KMS-11 (cell line): ENCODE measurements around the gene TMEM72.

Experiments
- H2AFZ ChIP-seq: fragments of 200-600 bp; sonication (generic); 2 replicates; pipeline ENCODE4 v1.6.1; 2016; ENCODE audit warnings: antibody characterized with exemption, mixed run types, low read depth
- H3K27ac ChIP-seq: fragments of 200-600 bp; sonication (generic); 2 replicates; pipeline ENCODE4 v1.6.1; 2016; ENCODE audit warnings: mild to moderate bottlenecking, mixed run types
- H3K27me3 ChIP-seq: fragments of 200-600 bp; sonication (generic); 2 replicates; pipeline ENCODE4 v1.6.1; 2017; ENCODE audit warnings: mild to moderate bottlenecking, low read depth, mixed run types, moderate library complexity; ENCODE audit not compliant: insufficient read depth
- H3K36me3 ChIP-seq: fragments of 200-600 bp; sonication (generic); 2 replicates; pipeline ENCODE4 v1.6.1; 2017; ENCODE audit warnings: mild to moderate bottlenecking, mixed run types; ENCODE audit not compliant: insufficient read depth
- H3K4me1 ChIP-seq: fragments of 200-600 bp; sonication (generic); 2 replicates; pipeline ENCODE4 v1.6.1; 2016; ENCODE audit warnings: mild to moderate bottlenecking, low read depth, mixed run types; ENCODE audit not compliant: poor library complexity, severe bottlenecking
- H3K4me2 ChIP-seq: fragments of 200-600 bp; sonication (generic); 2 replicates; pipeline ENCODE4 v1.7.0; 2016; ENCODE audit warnings: mild to moderate bottlenecking, mixed run types
- H3K4me3 ChIP-seq: fragments of 200-600 bp; sonication (generic); IDR thresholded peaks from 2 replicates; pipeline ENCODE4 v1.6.1; 2017; ENCODE audit warnings: low read depth, low read length, mixed read lengths; ENCODE audit not compliant: insufficient read depth
- H3K79me2 ChIP-seq: fragments of 200-600 bp; sonication (generic); 2 replicates; pipeline ENCODE4 v1.6.1; 2016; ENCODE audit warnings: low read depth, mixed run types; ENCODE audit not compliant: insufficient read depth
- H3K9ac ChIP-seq: fragments of 200-600 bp; sonication (generic); 2 replicates; pipeline ENCODE4 v1.6.1; 2016; ENCODE audit warnings: mild to moderate bottlenecking, mixed run types
- H4K20me1 ChIP-seq: fragments of 200-600 bp; sonication (generic); 2 replicates; pipeline ENCODE4 v1.6.1; 2016; ENCODE audit warnings: mild to moderate bottlenecking, mixed run types; ENCODE audit not compliant: insufficient read depth
- CTCF ChIP-seq: fragments of 200-600 bp; sonication (generic); conservative IDR thresholded peaks from 2 replicates; pipeline ENCODE4 v1.6.1; 2017; ENCODE audit warnings: low read depth, mild to moderate bottlenecking, antibody characterized with exemption, low read length, moderate library complexity, mixed read lengths

TMEM72 gene

GRCh38 chr10:44895280-44895679, 15.9 kb upstream of the TMEM72 start:
- peak overlapping the region; percentile 91; the same call in 1 of the 2 replicates for H3K9ac ChIP-seq
- no peaks in the 10 kb centered on the region for H3K79me2 ChIP-seq
- H3K4me1 ChIP-seq = peaks cover 96% of the 10 kb centered on the region
- no peaks in the 10 kb centered on the region for H3K27me3 ChIP-seq
- peak overlapping the region; percentile 100 for H3K27ac ChIP-seq
- H2AFZ ChIP-seq = peak overlapping the region; percentile 28; the same call in 1 of the 2 replicates
- no peaks in the 10 kb centered on the region for H3K36me3 ChIP-seq
- TF ChIP-seq CTCF = no peak
- no peaks in the 10 kb centered on the region for H4K20me1 ChIP-seq
- H3K4me3 ChIP-seq = no peak overlapping the region
- H3K4me2 ChIP-seq = peak overlapping the region; percentile 95; the same call in 1 of the 2 replicates

- no peak for TF ChIP-seq CTCF
- Histone ChIP-seq H3K36me3 (no peaks in the 10 kb centered on the region), H2AFZ (no peak overlapping the region), H3K4me3 (no peak overlapping the region), H4K20me1 (no peaks in the 10 kb centered on the region), H3K27ac (peak overlapping the region; percentile 100), H3K4me2 (peak overlapping the region; percentile 95), H3K79me2 (no peaks in the 10 kb centered on the region), H3K27me3 (no peaks in the 10 kb centered on the region), H3K9ac (peak overlapping the region; percentile 91), H3K4me1 (peaks cover 92% of the 10 kb centered on the region)
Measured at GRCh38 chr10:44897049-44897448, 14.1 kb upstream of the TMEM72 start.

- no peaks in the 10 kb centered on the region for H3K27me3 ChIP-seq
- H2AFZ ChIP-seq = no peak overlapping the region
- peak overlapping the region; percentile 100 for H3K27ac ChIP-seq
- H3K36me3 ChIP-seq = no peaks in the 10 kb centered on the region
- H3K4me2 ChIP-seq = peak overlapping the region; percentile 95
- H3K79me2 ChIP-seq = no peaks in the 10 kb centered on the region
- TF ChIP-seq CTCF = no peak
- no peak overlapping the region for H3K4me3 ChIP-seq
- peak overlapping the region; percentile 91 for H3K9ac ChIP-seq
- H3K4me1 ChIP-seq = peaks cover 79% of the 10 kb centered on the region
- H4K20me1 ChIP-seq = no peaks in the 10 kb centered on the region
Measured at GRCh38 chr10:44898665-44899064, 12.5 kb upstream of the TMEM72 start.

GRCh38 chr10:44899450-44900080, 11.6 kb upstream of the TMEM72 start:
- peak overlapping the region; percentile 100 for H3K27ac ChIP-seq
- peak overlapping the region; percentile 95 for H3K4me2 ChIP-seq

More at GRCh38 chr10:44899450-44900080, 11.6 kb upstream of the TMEM72 start:
- Histone ChIP-seq H3K9ac (peak overlapping the region; percentile 91), H2AFZ (peak overlapping the region; percentile 29; the same call in 1 of the 2 replicates), H3K79me2 (no peaks in the 10 kb centered on the region), H3K36me3 (no peaks in the 10 kb centered on the region), H3K4me3 (no peak overlapping the region), H3K27me3 (no peaks in the 10 kb centered on the region), H4K20me1 (no peaks in the 10 kb centered on the region), H3K4me1 (peaks cover 70% of the 10 kb centered on the region)
- TF ChIP-seq CTCF = no peak
